HepG2 (cell line): ENCODE measurements around the gene SORBS2. TPM values are rescaled to one million over a fixed set of nuclear protein-coding genes. Genes with fewer than 3 reads are reported as not detected.

Experiments
- CENPT ChIP-seq: sonication (generic); formaldehyde crosslinking; IDR thresholded peaks from 2 replicates; pipeline ENCODE4 v1.8.0; 2022; ENCODE audit warnings: low read depth, mild to moderate bottlenecking, moderate library complexity, missing genetic modification reagents
- DBP ChIP-seq: sonication (generic); formaldehyde crosslinking; IDR thresholded peaks from 2 replicates; pipeline ENCODE4 v1.4.0; 2020; ENCODE audit warnings: missing genetic modification reagents; ENCODE audit errors: not compliant biosample characterization
- EHMT2 ChIP-seq: fragments of 200-600 bp; sonication (generic); IDR thresholded peaks from 2 replicates; pipeline ENCODE4 v1.7.0; 2017; ENCODE audit warnings: antibody characterized with exemption, low read depth, low read length, borderline replicate concordance
- KLF6 ChIP-seq: IDR thresholded peaks from 2 replicates; pipeline ENCODE4 v1.8.0; 2016; ENCODE audit warnings: missing biosample characterization, missing genetic modification reagents
- MIXL1 ChIP-seq: IDR thresholded peaks from 2 replicates; pipeline ENCODE4 v1.6.1; 2016
- TRIM22 ChIP-seq: fragments of 450-650 bp; IDR thresholded peaks from 2 replicates; pipeline ENCODE4 v1.6.1; 2017
- ZNF770 ChIP-seq: sonication (generic); formaldehyde crosslinking; IDR thresholded peaks from 2 replicates; pipeline ENCODE4 v1.5.0; 2020; ENCODE audit warnings: mild to moderate bottlenecking, missing genetic modification reagents
- ZNF782 ChIP-seq: sonication (generic); formaldehyde crosslinking; IDR thresholded peaks from 2 replicates; pipeline ENCODE4 v1.4.0; 2020; ENCODE audit warnings: missing genetic modification reagents, mild to moderate bottlenecking, borderline replicate concordance
- ZSCAN21 ChIP-seq: sonication (generic); formaldehyde crosslinking; IDR thresholded peaks from 2 replicates; pipeline ENCODE4 v1.8.0; 2022; ENCODE audit warnings: mild to moderate bottlenecking, missing genetic modification reagents, moderate library complexity, borderline replicate concordance
- polyA plus RNA-seq, 8 experiments: library from polyadenylated mRNA; depleted of rRNA in 3 of 8; stranded (reverse) in 7 of 8; unstranded in 1 of 8; fragments of >200 nt; fragmentation: Illumina TruSeq in 4 of 8; extraction: Trizol in 4 of 8; gene quantifications; 2 replicates each; pipeline versions ENCODE4 v1.2.1 to v1.2.3, GENCODE V29; 2011 to 2016; ENCODE audit warnings: low read depth in 4 of 8, missing spikeins in 1 of 8, mixed read lengths in 1 of 8; ENCODE audit not compliant: insufficient read depth in 1 of 8
- total RNA-seq, 5 experiments: library from RNA; depleted of rRNA; stranded (reverse); fragments of >200 nt; fragmentation: Illumina TruSeq; extraction: Trizol; gene quantifications; 2 replicates each; pipeline ENCODE4 v1.2.3, GENCODE V29; 2016; ENCODE audit warnings: low read depth in 1 of 5

Gene SORBS2
- total and polyA plus RNA-seq, 2 of the 13 experiments (the other 11 are each of a cell fraction or from before 2014, with no cell fraction given): 25.0 to 80.5 TPM

GRCh38 chr4:185839194-185839712, 27.3 kb upstream of the SORBS2 start (continued):
- TF ChIP-seq TRIM22 (no peak), ZNF782 (no peak), ZNF770 (CRISPR knock-in tag) (no peak), CENPT (CRISPR knock-in tag) (no peak), EHMT2 (no peak), MIXL1 (CRISPR knock-in tag) (no peak), ZSCAN21 (no peak), DBP (CRISPR knock-in tag) (no peak), KLF6 (CRISPR knock-in tag) (no peak)
- TF ChIP-seq, all 625 proteins: peak for 0
